Endothelial cell of umbilical vein (primary cell): ENCODE results near the gene WAS. TPM values are rescaled to one million over a fixed set of nuclear protein-coding genes. Genes with fewer than 3 reads are reported as not detected.

Experiments
- BruUV-seq: library from RNA; stranded (reverse); fragments of 400-500 nt; replicated peaks from 2 replicates; lab custom pipeline; 2021; lab: Mats Ljungman, UMichigan
- CTCF ChIA-PET: fragments of 300-600, 350-600 bp; sonication (Branson Sonifier 250); formaldehyde crosslinking; loops from one replicate; lab custom pipeline; 2021; ENCODE audit warnings: antibody characterized with exemption, inconsistent platforms; lab: Charles Lee
- POLR2A ChIA-PET: fragments of 300-600, 350-600 bp; sonication (Branson Sonifier 250); formaldehyde crosslinking; loops from one replicate; lab custom pipeline; 2021; ENCODE audit warnings: antibody characterized with exemption, inconsistent platforms; lab: Charles Lee
- DNase-seq: peaks from one replicate; pipeline ENCODE4 v3.0.0-alpha.2; 2011; ENCODE audit warnings: low read depth, low spot score
- FAIRE-seq: peaks from 2 replicates; lab custom pipeline; 2011; peaks lifted over from hg19 to GRCh38; lab: Jason Lieb, UNC
- H2AFZ ChIP-seq: 2 replicates; pipeline ENCODE4 v1.6.0; 2012; ENCODE audit warnings: low read depth, low read length, control low read depth, inconsistent platforms
- H3K27ac ChIP-seq: 2 replicates; pipeline ENCODE4 v1.5.1; 2011; ENCODE audit warnings: low read depth, mild to moderate bottlenecking, control low read depth, low read length, moderate library complexity; ENCODE audit not compliant: insufficient read depth
- H3K27me3 ChIP-seq, 2 experiments: 2 replicates each; pipeline versions ENCODE4 v1.6.0 to v1.6.1; 2011; ENCODE audit warnings: low read length in 2 of 2, mixed read lengths in 1 of 2; ENCODE audit not compliant: control insufficient read depth in 2 of 2, insufficient read depth in 2 of 2
- H3K36me3 ChIP-seq, 2 experiments: 2 replicates in 1 of 2; 3 replicates in 1 of 2; pipeline ENCODE4 v1.5.1; 2011; ENCODE audit warnings: low read length in 2 of 2, mild to moderate bottlenecking in 1 of 2, moderate library complexity in 1 of 2; ENCODE audit not compliant: control insufficient read depth in 2 of 2, insufficient read depth in 2 of 2; ENCODE audit errors: extremely low read depth in 1 of 2
- H3K4me1 ChIP-seq: 3 replicates; pipeline ENCODE4 v1.5.1; 2011; ENCODE audit warnings: mild to moderate bottlenecking, low read length; ENCODE audit not compliant: control insufficient read depth, insufficient read depth; ENCODE audit errors: extremely low read depth
- H3K4me2 ChIP-seq: 2 replicates; pipeline ENCODE4 v1.6.1; 2011; ENCODE audit warnings: low read length, control low read depth, mixed read lengths; ENCODE audit not compliant: insufficient read depth
- H3K4me3 ChIP-seq, 3 experiments: fragments of 200-600 bp in 1 of 3; sonication (generic), shearing (Covaris generic) in 1 of 3; replicated peaks in 1 of 3; 2 replicates each; pipeline ENCODE4 v1.5.1; 2011 to 2016; ENCODE audit warnings: control low read depth in 3 of 3, low read length in 3 of 3, mild to moderate bottlenecking in 2 of 3, inconsistent platforms in 1 of 3, low read depth in 1 of 3, moderate library complexity in 1 of 3; ENCODE audit not compliant: insufficient read depth in 1 of 3
- H3K79me2 ChIP-seq: 2 replicates; pipeline ENCODE4 v1.6.0; 2012; ENCODE audit warnings: low read length, inconsistent platforms; ENCODE audit not compliant: control insufficient read depth, insufficient read depth
- H3K9ac ChIP-seq: replicated peaks from 2 replicates; pipeline ENCODE3; 2011; ENCODE audit warnings: low read length, control low read depth; ENCODE audit not compliant: insufficient read depth; ENCODE audit errors: extremely low read depth
- H3K9me1 ChIP-seq: replicated peaks from 3 replicates; pipeline ENCODE4 v1.6.0; 2011; ENCODE audit warnings: mild to moderate bottlenecking, low read length; ENCODE audit not compliant: control insufficient read depth, insufficient read depth; ENCODE audit errors: extremely low read depth
- H3K9me3 ChIP-seq: replicated peaks from 2 replicates; pipeline ENCODE4 v1.5.1; 2012; ENCODE audit warnings: low read length, inconsistent platforms; ENCODE audit not compliant: control insufficient read depth, insufficient read depth
- H4K20me1 ChIP-seq: replicated peaks from 2 replicates; pipeline ENCODE3; 2011; ENCODE audit warnings: mild to moderate bottlenecking, low read length; ENCODE audit not compliant: control insufficient read depth, insufficient read depth; ENCODE audit errors: extremely low read depth
- EZH2 ChIP-seq: IDR thresholded peaks from 2 replicates; pipeline ENCODE4 v1.6.1; 2012; ENCODE audit warnings: borderline replicate concordance, low read depth, mild to moderate bottlenecking, moderate library complexity, low read length, inconsistent platforms; ENCODE audit not compliant: severe bottlenecking
- FOS ChIP-seq: IDR thresholded peaks from 2 replicates; pipeline ENCODE4 v1.6.1; 2011; ENCODE audit warnings: mild to moderate bottlenecking, low read length, moderate library complexity, borderline replicate concordance; ENCODE audit not compliant: insufficient read depth
- GATA2 ChIP-seq: IDR thresholded peaks from 2 replicates; pipeline ENCODE4 v1.7.0; 2011; ENCODE audit warnings: low read depth, mild to moderate bottlenecking, moderate library complexity, mixed read lengths, low read length; ENCODE audit not compliant: insufficient read length, insufficient read depth
- JUN ChIP-seq: IDR thresholded peaks from 2 replicates; pipeline ENCODE4 v1.6.1; 2011; ENCODE audit warnings: borderline replicate concordance, low read depth; ENCODE audit not compliant: insufficient read length, insufficient read depth
- MYC ChIP-seq: IDR thresholded peaks from one replicate; pipeline ENCODE4 v1.6.1; 2011; ENCODE audit warnings: mild to moderate bottlenecking, low read depth, low read length
- POLR2A ChIP-seq: IDR thresholded peaks from 2 replicates; pipeline ENCODE4 v1.6.1; 2012; ENCODE audit warnings: low read depth, mild to moderate bottlenecking, control low read depth, low read length
- POLR2AphosphoS5 ChIP-seq: IDR thresholded peaks from 2 replicates; pipeline ENCODE4 v1.6.1; 2012; ENCODE audit warnings: low read depth, mild to moderate bottlenecking, control low read depth, low read length, moderate library complexity; ENCODE audit not compliant: insufficient read depth
- dilution Hi-C: fragments of 300-500 bp; cut with MboI; formaldehyde crosslinking; loops from one replicate; pipeline ENCODE4 v1.15.0; 2019; ENCODE audit warnings: low sequenced_read_pairs; ENCODE audit not compliant: extremely low pct_ligation_motif_present
- intact Hi-C: fragments of 100-400 bp; cut with micrococcal nuclease; formaldehyde crosslinking; loops from one replicate; pipeline ENCODE4 v1.10.0; 2022
- polyA plus RNA-seq, 4 experiments: library from polyadenylated mRNA; depleted of rRNA in 3 of 4; stranded (reverse) in 3 of 4; unstranded in 1 of 4; fragments of >200 nt; gene quantifications; 2 replicates each; pipeline versions ENCODE4 v1.2.1 to v1.2.3, GENCODE V29; 2011 to 2012; ENCODE audit warnings: missing spikeins in 1 of 4
- total RNA-seq: library from RNA; stranded (reverse); gene quantifications from 2 replicates; pipeline ENCODE4 v1.2.3, GENCODE V29; 2021
- TF ChIP-seq, protein P1 (sequence below): IDR thresholded peaks from 2 replicates; pipeline ENCODE4 v1.6.1; 2011; ENCODE audit not compliant: insufficient read depth, insufficient read length
- TF ChIP-seq, protein P2 (sequence below), 2 donors: IDR thresholded peaks; 1 replicate in 1 of 2; 2 replicates in 1 of 2; pipeline ENCODE4 v1.5.1; 2011; ENCODE audit warnings: low read length in 2 of 2, mild to moderate bottlenecking in 2 of 2, moderate library complexity in 2 of 2, control low read depth in 1 of 2, inconsistent platforms in 1 of 2, low read depth in 1 of 2; ENCODE audit not compliant: insufficient read depth in 1 of 2; ENCODE audit errors: extremely low read depth in 1 of 2

WAS gene
- total and polyA plus RNA-seq, 2 donors (not counting 3 experiments of a cell fraction or from before 2014, with no cell fraction given): 0.73 TPM; not detected in 1

DNA sequence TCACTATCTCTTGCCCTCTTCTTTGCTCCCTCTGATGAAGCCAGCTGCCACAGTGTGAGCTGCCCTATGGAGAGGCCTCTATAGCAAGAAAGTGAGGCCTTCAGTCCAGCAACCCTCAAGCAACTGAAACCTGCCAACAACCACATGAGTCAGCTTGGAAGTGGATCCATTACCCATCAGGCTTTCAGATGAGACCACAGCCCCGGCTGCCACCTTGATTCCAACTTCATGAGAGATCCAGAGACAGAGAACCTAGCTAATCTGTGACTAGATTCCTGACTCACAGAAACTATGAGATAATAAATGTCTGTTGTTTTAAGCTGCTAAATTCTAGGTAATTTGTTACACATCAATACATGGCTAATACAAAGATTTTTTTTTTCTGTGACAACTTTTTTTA is 20.4 kb upstream of the WAS start:
- POLR2A ChIA-PET: no interaction called here
- no peak overlapping the region for H3K27ac ChIP-seq
- no peaks in the 10 kb centered on the region for H3K9me3 ChIP-seq
- CTCF ChIA-PET: interaction anchor here (1.5 kb wide), 1 partner anchor 15 kb away, joined by 3 read pairs; no protein-coding TSS in a partner anchor
- no peak overlapping the region for H3K9ac ChIP-seq
- H4K20me1 ChIP-seq: no peaks in the 10 kb centered on the region
- TF ChIP-seq GATA2 (no peak), FOS (no peak), EZH2 (no peak), POLR2AphosphoS5 (no peak), JUN (no peak), POLR2A (no peak), MYC (no peak)
- TF ChIP-seq, protein P1, sequence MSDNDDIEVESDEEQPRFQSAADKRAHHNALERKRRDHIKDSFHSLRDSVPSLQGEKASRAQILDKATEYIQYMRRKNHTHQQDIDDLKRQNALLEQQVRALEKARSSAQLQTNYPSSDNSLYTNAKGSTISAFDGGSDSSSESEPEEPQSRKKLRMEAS: no peak
- TF ChIP-seq, protein P2, sequence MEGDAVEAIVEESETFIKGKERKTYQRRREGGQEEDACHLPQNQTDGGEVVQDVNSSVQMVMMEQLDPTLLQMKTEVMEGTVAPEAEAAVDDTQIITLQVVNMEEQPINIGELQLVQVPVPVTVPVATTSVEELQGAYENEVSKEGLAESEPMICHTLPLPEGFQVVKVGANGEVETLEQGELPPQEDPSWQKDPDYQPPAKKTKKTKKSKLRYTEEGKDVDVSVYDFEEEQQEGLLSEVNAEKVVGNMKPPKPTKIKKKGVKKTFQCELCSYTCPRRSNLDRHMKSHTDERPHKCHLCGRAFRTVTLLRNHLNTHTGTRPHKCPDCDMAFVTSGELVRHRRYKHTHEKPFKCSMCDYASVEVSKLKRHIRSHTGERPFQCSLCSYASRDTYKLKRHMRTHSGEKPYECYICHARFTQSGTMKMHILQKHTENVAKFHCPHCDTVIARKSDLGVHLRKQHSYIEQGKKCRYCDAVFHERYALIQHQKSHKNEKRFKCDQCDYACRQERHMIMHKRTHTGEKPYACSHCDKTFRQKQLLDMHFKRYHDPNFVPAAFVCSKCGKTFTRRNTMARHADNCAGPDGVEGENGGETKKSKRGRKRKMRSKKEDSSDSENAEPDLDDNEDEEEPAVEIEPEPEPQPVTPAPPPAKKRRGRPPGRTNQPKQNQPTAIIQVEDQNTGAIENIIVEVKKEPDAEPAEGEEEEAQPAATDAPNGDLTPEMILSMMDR (IDR thresholded peaks at IDR 0.05; ENCODE audit: extremely low read depth in 1 of 2, insufficient read depth in 1 of 2, low read depth in 1 of 2, low read length in 2 of 2): no peak
- no peak overlapping the region for H3K4me2 ChIP-seq
- no peaks in the 10 kb centered on the region for H3K79me2 ChIP-seq
- BruUV-seq: no TSS peak
- DNase-seq (no peak), FAIRE-seq (no peak)
- no peaks in the 10 kb centered on the region for H3K9me1 ChIP-seq
- dilution Hi-C loops: no loop called here
- H3K4me3 ChIP-seq: no peak overlapping the region
- no peak overlapping the region for H2AFZ ChIP-seq
- H3K36me3 ChIP-seq: no peaks in the 10 kb centered on the region
- H3K4me1 ChIP-seq: no peaks in the 10 kb centered on the region
- no peaks in the 10 kb centered on the region for H3K27me3 ChIP-seq
- intact Hi-C loops: no loop called here
